ENCODE results near the gene BACH2. TPM values are rescaled to one million over a fixed set of nuclear protein-coding genes. Genes with fewer than 3 reads are reported as not detected.
"Not testable (repeated sequence)": the region's sequence is repeated elsewhere in the genome, so short reads cannot be mapped to it uniquely, and the experiment has no call there.

Gene BACH2
- total RNA-seq, 8 experiments from 2014 or later: 0.25 to 34.3 (median 19.4) TPM

GRCh38 chr6:89971338-89972024 is 325.2 kb downstream of the BACH2 start:
- ATAC-seq (replicated peaks in 6 of 8); H3K27ac ChIP-seq; H3K4me3 ChIP-seq: not testable (repeated sequence)
- WGBS, 10 experiments: 81 to 100% (median 89%) methylated on average over 1 to 7 of the region's 9 CpGs; no CpG with 5 or more reads in 2 of the 10 experiments
- peaks cover 28 to 38% of the 10 kb centered on the region in 2 donors for H3K4me1 ChIP-seq (replicated peaks in 1 of 2)
- in situ Hi-C loops (cut with MboI; ENCODE audit: low pct_unique_long_range_greater_than_20kb in 2 of 9, low sequenced_read_pairs in 9 of 9, unreplicated experiment in 9 of 9): loop anchor here in 3 of 9 experiments (10.0 to 25.0 kb wide), 3 partner anchors 216 to 516 kb away; no protein-coding TSS in a partner anchor

- in situ Hi-C loops (cut with MboI; ENCODE audit: low pct_unique_long_range_greater_than_20kb in 2 of 9, low sequenced_read_pairs in 9 of 9, unreplicated experiment in 9 of 9): loop anchor here in 3 of 9 experiments (10.0 to 25.0 kb wide), 3 partner anchors 217 to 517 kb away; no protein-coding TSS in a partner anchor
- WGBS, 10 experiments: 0 to 57% (median 24%) methylated on average over 2 to 8 of the region's 8 CpGs; no CpG with 5 or more reads in 1 of the 10 experiments
- peak; percentile 50 to 88 (median 80) for ATAC-seq (replicated peaks in 6 of 8)
Measured at GRCh38 chr6:89970609-89971337, 325.9 kb downstream of the BACH2 start.

GRCh38 chr6:89970072-89970471 is 326.6 kb downstream of the BACH2 start:
- WGBS, 10 experiments: 67 to 100% (median 90%) methylated on average over 1 to 7 of the region's 7 CpGs; no CpG with 5 or more reads in 1 of the 10 experiments
- peaks cover 29 to 38% of the 10 kb centered on the region in 2 donors for H3K4me1 ChIP-seq (replicated peaks in 1 of 2)
- no peak overlapping the region for H3K27ac ChIP-seq
- in situ Hi-C loops (cut with MboI; ENCODE audit: low pct_unique_long_range_greater_than_20kb in 2 of 9, low sequenced_read_pairs in 9 of 9, unreplicated experiment in 9 of 9): loop anchor here in 3 of 9 experiments (10.0 to 25.0 kb wide), 3 partner anchors 217 to 517 kb away; no protein-coding TSS in a partner anchor
- peak in 4 of 8 experiments; percentile 30 to 49 (median 46) for ATAC-seq (replicated peaks in 6 of 8)
- no peak overlapping the region for H3K4me3 ChIP-seq

More at GRCh38 chr6:89970609-89971337, 325.9 kb downstream of the BACH2 start:
- Histone ChIP-seq H3K27ac (no peak overlapping the region), H3K4me3 (no peak overlapping the region), H3K4me1 (replicated peaks in 1 of 2) (peaks cover 28 to 38% of the 10 kb centered on the region in 2 donors)

GRCh38 chr6:89966913-89967312 is 329.7 kb downstream of the BACH2 start:
- in situ Hi-C loops (cut with MboI; ENCODE audit: low pct_unique_long_range_greater_than_20kb in 2 of 9, low sequenced_read_pairs in 9 of 9, unreplicated experiment in 9 of 9): loop anchor here in 2 of 9 experiments (25.0 kb wide), 2 partner anchors 220 to 520 kb away; no protein-coding TSS in a partner anchor
- Histone ChIP-seq H3K4me3 (no peak overlapping the region), H3K27ac (no peak overlapping the region), H3K4me1 (replicated peaks in 1 of 2) (peaks cover 25 to 28% of the 10 kb centered on the region in 2 donors)
- ATAC-seq (replicated peaks in 6 of 8): no peak
- WGBS, 10 experiments: 0 to 100% (median 75%) methylated on average over 1 to 3 of the region's 3 CpGs; no CpG with 5 or more reads in 1 of the 10 experiments

- WGBS, 10 experiments: 0 to 83% (median 29%) methylated on average over 1 of the region's 1 CpG; no CpG with 5 or more reads in 3 of the 10 experiments
- in situ Hi-C loops (cut with MboI; ENCODE audit: low pct_unique_long_range_greater_than_20kb in 2 of 9, low sequenced_read_pairs in 9 of 9, unreplicated experiment in 9 of 9): loop anchor here in 2 of 9 experiments (25.0 kb wide), 2 partner anchors 221 to 521 kb away; no protein-coding TSS in a partner anchor
- Histone ChIP-seq H3K27ac (peak overlapping the region; percentile 1 to 72), H3K4me3 (no peak overlapping the region), H3K4me1 (replicated peaks in 1 of 2) (peaks cover 21 to 25% of the 10 kb centered on the region in 2 donors)
- peak; percentile 76 to 97 (median 88) for ATAC-seq (replicated peaks in 6 of 8)
Measured at GRCh38 chr6:89966228-89966544, 330.5 kb downstream of the BACH2 start.

GRCh38 chr6:89965441-89966227 is 331.0 kb downstream of the BACH2 start:
- H3K27ac ChIP-seq: peak overlapping the region; percentile 1 to 72
- in situ Hi-C loops (cut with MboI; ENCODE audit: low pct_unique_long_range_greater_than_20kb in 2 of 9, low sequenced_read_pairs in 9 of 9, unreplicated experiment in 9 of 9): loop anchor here in 2 of 9 experiments (25.0 kb wide), 2 partner anchors 222 to 522 kb away; no protein-coding TSS in a partner anchor
- peak in 5 of 8 experiments; percentile 17 to 46 (median 42) for ATAC-seq (replicated peaks in 6 of 8)
- no peak overlapping the region for H3K4me3 ChIP-seq
- WGBS, 10 experiments: 63 to 100% (median 92%) methylated on average over 1 to 2 of the region's 2 CpGs; no CpG with 5 or more reads in 2 of the 10 experiments
- H3K4me1 ChIP-seq (replicated peaks in 1 of 2): peaks cover 16 to 19% of the 10 kb centered on the region in 2 donors

- Histone ChIP-seq H3K4me1 (replicated peaks in 1 of 2) (peaks cover 13 to 17% of the 10 kb centered on the region in 2 donors), H3K27ac (no peak overlapping the region), H3K4me3 (no peak overlapping the region)
- WGBS, 10 experiments: 0 to 100% (median 88%) methylated on average over 1 to 3 of the region's 3 CpGs; no CpG with 5 or more reads in 2 of the 10 experiments
- no peak for ATAC-seq (replicated peaks in 6 of 8)
- in situ Hi-C loops (cut with MboI; ENCODE audit: low pct_unique_long_range_greater_than_20kb in 2 of 9, low sequenced_read_pairs in 9 of 9, unreplicated experiment in 9 of 9): loop anchor here in 2 of 9 experiments (25.0 kb wide), 2 partner anchors 224 to 524 kb away; no protein-coding TSS in a partner anchor
Measured at GRCh38 chr6:89963391-89963790, 333.3 kb downstream of the BACH2 start.

GRCh38 chr6:89961481-89961880 is 335.2 kb downstream of the BACH2 start:
- WGBS, 10 experiments: 29 to 100% (median 95%) methylated on average over 1 to 2 of the region's 2 CpGs; no CpG with 5 or more reads in 3 of the 10 experiments
- Histone ChIP-seq H3K4me1 (replicated peaks in 1 of 2) (peaks cover 12 to 15% of the 10 kb centered on the region in 2 donors), H3K4me3 (no peak overlapping the region), H3K27ac (no peak overlapping the region)
- in situ Hi-C loops (cut with MboI; ENCODE audit: low pct_unique_long_range_greater_than_20kb in 2 of 9, low sequenced_read_pairs in 9 of 9, unreplicated experiment in 9 of 9): loop anchor here in 2 of 9 experiments (25.0 kb wide), 2 partner anchors 226 to 526 kb away; no protein-coding TSS in a partner anchor
- ATAC-seq (replicated peaks in 6 of 8): no peak

GRCh38 chr6:89959883-89960282 is 336.8 kb downstream of the BACH2 start:
- H3K27ac ChIP-seq: no peak overlapping the region
- WGBS, 10 experiments: 64 to 100% (median 88%) methylated on average over 1 to 6 of the region's 6 CpGs; no CpG with 5 or more reads in 3 of the 10 experiments
- H3K4me3 ChIP-seq: no peak overlapping the region
- in situ Hi-C loops (cut with MboI; ENCODE audit: low pct_unique_long_range_greater_than_20kb in 2 of 9, low sequenced_read_pairs in 9 of 9, unreplicated experiment in 9 of 9): loop anchor here in 2 of 9 experiments (25.0 kb wide), 2 partner anchors 227 to 527 kb away; no protein-coding TSS in a partner anchor
- no peaks in the 10 kb centered on the region for H3K4me1 ChIP-seq (replicated peaks in 1 of 2)
- ATAC-seq (replicated peaks in 6 of 8): no peak

GRCh38 chr6:89956182-89956581 is 340.5 kb downstream of the BACH2 start:
- no peak for ATAC-seq (replicated peaks in 6 of 8)
- in situ Hi-C loops (cut with MboI; ENCODE audit: low pct_unique_long_range_greater_than_20kb in 2 of 9, low sequenced_read_pairs in 9 of 9, unreplicated experiment in 9 of 9): loop anchor here in 2 of 9 experiments (25.0 kb wide), 2 partner anchors 231 to 531 kb away; no protein-coding TSS in a partner anchor
- H3K27ac ChIP-seq: no peak overlapping the region
- H3K4me3 ChIP-seq: no peak overlapping the region
- WGBS, 10 experiments: 60 to 100% (median 96%) methylated on average over 2 to 4 of the region's 4 CpGs; no CpG with 5 or more reads in 4 of the 10 experiments
- peaks cover 26 to 30% of the 10 kb centered on the region in 2 donors for H3K4me1 ChIP-seq (replicated peaks in 1 of 2)

GRCh38 chr6:89955364-89955763 is 341.3 kb downstream of the BACH2 start:
- H3K27ac ChIP-seq: no peak overlapping the region
- 60 to 100% (median 92%) methylated on average over 1 to 5 of the region's 5 CpGs; no CpG with 5 or more reads in 1 of the 10 experiments for WGBS, 10 experiments
- ATAC-seq (replicated peaks in 6 of 8): no peak
- H3K4me3 ChIP-seq: no peak overlapping the region
- H3K4me1 ChIP-seq (replicated peaks in 1 of 2): peaks cover 26 to 34% of the 10 kb centered on the region in 2 donors
- in situ Hi-C loops (cut with MboI; ENCODE audit: low pct_unique_long_range_greater_than_20kb in 2 of 9, low sequenced_read_pairs in 9 of 9, unreplicated experiment in 9 of 9): loop anchor here in 2 of 9 experiments (25.0 kb wide), 2 partner anchors 232 to 532 kb away; no protein-coding TSS in a partner anchor

All from motor neuron (in vitro differentiated cells).